GM18861 (cell line): Measurements from ENCODE around the gene C4BPB.

Source experiments
- ATAC-seq: cut with Tn5 transposase; IDR thresholded peaks from one replicate; pipeline ENCODE4 v1.9.1; 2021; ENCODE audit not compliant: unreplicated experiment

The C4BPB gene

DNA sequence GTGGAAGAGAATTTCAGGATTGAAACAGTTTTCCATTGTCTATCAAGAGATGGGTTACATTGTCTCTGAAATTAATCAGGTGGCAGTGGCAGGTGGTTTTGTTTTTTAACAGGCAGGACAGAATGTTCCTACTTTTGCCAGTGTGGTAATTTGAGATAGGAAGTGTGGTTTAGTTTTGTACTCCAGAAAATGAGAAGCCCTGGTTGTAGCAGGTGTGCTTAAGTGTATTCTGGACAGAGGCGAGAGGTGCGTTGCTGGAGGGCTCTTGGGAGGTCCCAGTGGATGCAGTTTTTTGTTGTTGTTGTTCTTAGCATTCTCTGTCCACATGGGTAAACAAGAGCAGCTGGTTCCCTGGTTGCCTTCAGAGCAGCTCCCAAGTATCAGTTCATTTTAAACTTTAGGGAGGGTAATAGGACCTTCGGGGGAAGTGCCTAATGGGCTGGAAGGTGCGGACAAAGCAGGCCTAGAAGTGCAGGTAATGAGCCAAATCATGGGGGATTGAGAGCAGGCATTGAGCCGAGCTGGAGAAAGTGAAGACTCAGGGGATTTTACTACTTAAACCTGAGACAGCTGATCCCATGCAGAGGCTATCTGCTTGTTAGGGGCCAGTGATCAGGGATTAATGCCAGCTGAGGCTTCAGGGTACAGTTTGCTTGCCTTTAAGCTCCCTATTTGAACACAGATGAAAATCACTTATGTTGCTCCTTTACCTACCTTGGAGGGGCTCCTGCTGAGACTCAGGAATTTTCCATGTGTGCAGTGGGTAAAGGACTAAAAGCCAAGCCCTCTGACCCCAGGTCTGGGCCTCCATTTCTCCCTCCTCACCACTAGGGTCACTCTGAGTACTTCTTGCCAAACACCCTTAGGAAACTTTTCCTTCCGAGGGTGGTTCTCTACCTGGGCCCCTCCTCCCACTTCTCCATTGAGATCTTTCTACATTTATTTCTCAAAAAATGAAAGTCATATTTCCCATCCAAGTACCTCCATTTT is 29.5 kb upstream of the C4BPB start:
- ATAC-seq: no peak

DNA sequence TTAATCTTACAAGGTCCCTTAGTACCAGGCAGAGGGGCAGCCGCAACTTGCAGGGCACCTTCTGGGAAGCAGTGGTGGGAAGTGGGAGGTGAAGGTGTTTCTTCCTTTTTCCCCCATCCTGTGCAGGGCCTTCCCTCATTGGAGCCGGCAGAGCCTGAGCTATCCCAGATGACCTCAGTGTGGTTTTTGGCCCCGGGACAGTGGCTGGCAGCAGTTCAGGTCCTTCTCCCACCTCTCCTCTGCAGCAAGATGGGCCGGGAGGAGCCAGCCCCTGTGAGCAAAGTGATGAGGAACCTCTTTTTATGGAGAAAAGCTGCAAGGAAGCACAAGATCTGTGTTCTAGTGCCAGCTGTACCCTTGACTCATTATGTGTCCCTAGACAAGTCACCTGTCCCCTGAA is 28.8 kb upstream of the C4BPB start:
- no peak for ATAC-seq

DNA sequence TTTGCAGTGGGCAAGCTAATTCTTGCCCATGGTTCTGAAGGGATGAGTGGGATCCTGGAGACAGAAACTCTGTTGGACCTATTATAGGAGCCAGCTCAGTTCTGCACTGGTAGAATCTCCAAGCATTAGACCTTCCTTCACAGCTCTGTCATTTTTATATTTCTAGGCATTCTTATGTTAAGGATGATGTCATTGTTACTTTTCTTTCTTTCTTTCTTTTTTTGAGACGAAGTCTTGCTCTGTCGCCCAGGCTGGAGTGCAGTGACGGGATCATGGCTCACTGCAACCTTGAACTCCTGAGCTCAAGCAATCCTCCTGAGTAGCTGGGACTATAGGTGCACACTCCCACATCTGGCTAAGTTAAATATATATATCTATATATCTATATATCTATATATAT is 28.1 kb upstream of the C4BPB start:
- no peak for ATAC-seq

DNA sequence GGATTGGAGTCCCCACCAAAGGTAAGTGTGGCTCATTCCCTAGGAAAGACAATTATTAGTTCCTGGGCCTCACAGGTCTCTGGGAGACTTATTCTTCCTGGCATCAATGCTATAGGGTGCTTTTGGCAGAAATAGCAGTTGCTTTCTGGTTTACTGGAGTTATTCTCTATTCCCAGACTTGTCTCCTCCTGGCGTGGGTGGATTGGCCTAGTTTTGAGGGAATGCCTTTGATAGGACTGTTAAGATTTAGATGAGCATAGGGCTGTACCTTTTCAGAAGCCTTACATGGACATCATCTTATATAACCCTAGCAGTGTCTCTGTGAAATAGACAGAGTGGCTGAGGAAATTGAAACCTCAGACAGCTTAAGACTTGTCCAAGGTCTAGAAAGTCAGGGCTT is 26.6 kb upstream of the C4BPB start:
- ATAC-seq: no peak

DNA sequence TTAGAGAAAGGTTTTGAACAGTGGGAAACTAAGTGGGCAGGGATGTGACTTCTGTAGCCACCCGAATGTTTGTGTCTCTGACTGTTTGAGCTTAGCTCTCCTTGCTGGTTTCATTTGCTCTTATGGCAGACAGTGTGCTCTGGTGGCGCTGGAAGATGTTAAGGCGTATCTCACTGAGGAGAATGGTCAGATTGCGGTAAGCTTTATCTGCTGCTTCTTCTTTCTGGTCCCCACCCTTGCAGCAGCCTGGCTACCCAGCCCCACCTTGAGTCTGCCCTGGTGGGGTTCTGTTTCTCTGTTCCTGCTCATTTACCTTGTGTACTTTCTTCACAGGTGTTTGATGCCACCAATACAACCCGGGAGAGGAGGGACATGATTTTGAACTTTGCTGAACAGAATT is 25.6 kb upstream of the C4BPB start:
- no peak for ATAC-seq

DNA sequence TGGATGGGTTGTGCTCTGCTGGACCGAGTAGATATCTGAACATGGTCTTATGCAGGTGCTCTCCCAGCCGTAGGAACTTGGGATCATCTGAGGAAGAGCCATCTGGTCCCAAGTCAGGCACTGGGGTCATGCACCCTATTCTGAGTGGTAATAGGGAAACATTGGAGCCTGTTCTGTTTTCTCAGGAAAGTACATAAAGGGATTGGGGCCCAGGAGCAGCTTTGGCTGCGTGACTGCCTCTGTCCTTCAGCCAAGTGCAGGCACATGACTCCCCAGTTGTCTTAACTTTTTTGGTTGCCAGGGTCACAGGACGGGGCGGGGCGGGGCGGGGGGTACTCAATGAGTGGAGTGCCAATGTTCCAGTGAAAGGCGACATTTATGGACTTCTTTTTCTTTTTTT is 24.1 kb upstream of the C4BPB start:
- ATAC-seq: no peak

DNA sequence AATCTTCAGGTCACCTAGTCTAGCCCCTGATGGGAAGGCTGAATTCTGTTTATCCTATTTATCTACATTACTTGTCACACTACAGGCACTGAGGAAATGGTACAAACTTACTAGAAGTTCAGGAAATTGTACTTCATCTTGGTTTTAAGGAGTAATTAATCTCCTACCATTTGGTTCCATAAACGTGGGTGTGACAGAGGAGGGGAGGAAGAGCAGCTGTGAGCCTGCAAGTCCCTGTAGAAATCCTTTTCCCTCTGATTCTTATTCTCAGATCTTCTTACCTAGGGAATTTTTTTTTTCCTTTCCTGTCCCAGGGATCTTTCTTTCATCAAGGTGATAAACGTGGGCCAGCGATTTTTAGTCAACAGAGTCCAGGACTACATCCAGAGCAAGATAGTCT is 21.5 kb upstream of the C4BPB start:
- ATAC-seq: no peak

DNA sequence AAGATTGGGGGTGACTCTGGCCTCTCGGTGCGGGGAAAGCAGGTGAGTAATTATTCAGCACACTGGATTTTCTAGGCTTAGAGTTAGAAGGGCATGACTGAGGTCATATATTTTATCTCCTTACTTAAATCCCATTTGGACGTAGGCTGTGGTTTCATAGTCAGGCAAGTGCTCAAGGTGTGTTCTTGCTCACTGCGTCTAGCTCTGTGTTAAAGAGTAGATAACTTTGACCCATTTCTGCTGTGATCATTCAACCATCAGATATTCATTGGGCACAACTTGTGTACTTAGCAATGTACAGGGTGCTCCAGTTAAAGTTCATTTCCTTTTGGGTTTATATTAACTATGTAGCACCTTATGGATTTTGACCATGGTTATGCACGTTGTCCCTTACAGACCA is 21.0 kb upstream of the C4BPB start:
- no peak for ATAC-seq

DNA sequence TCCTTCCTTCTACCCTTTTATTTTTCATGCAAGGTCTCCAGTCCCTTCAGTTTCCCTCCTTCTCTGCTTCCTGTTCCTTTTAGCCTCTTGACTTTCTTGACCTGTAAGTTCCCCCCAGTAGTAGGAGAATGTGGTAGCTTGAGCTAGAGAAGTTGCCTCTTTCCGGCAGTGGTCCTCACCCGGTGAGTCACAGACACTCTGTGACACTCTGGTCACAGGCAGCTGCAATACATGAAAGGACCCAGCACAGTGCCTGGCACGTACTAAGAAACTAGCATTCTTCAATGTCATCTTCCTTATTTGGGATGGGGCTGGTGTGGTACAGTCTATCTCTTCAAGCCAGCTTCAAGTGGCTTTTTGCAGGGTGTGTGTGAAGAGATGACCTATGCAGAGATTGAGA is 19.6 kb upstream of the C4BPB start:
- ATAC-seq: no peak

DNA sequence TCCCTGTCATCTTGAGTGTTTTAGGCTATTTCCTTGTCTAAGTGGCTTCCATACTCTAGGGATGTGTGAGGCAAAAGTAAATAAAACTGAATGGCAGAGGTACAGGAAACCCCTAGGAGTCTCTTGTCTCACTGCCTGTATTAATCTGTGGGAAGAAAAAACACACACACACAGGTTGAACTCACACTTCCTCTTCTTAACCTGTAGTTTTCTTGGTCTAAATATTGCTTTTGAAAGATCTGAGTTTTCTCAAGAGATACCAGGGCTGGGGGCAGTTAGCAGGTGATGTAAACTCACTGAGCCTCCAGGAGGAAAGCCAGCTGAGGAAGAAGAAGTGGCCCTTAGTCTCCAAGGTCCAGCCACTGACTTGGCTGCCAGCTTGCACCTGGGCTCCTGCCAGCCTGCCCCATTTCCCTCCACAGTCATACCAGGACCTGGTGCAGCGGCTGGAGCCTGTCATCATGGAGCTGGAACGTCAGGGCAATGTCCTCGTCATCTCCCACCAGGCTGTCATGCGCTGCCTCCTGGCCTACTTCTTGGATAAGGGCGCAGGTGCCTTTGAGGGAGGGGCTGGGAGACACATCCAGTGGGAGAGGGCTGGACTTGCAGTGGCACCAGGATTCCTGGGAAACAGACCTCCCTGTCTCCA is 18.7 kb upstream of the C4BPB start:
- ATAC-seq: no peak

DNA sequence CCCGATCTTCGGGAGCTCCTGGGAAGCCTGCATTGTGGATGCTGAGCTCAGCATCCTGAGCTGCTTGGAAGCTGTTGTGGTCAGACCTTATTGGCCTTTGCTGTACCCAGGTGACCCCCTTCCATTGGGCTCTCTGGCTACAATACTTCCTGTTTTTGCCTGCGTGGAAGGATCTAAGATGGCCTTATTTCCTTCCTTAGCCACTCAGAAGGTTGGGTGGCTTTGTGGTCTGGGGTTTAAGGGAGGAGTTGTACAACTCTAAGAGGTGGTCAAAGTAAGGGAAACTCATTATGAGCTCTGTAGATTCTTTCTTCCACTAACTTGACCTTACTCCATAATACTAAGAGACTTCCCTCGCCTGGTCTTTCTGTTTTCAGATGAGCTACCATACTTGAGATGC is 17.8 kb upstream of the C4BPB start:
- ATAC-seq: no peak

DNA sequence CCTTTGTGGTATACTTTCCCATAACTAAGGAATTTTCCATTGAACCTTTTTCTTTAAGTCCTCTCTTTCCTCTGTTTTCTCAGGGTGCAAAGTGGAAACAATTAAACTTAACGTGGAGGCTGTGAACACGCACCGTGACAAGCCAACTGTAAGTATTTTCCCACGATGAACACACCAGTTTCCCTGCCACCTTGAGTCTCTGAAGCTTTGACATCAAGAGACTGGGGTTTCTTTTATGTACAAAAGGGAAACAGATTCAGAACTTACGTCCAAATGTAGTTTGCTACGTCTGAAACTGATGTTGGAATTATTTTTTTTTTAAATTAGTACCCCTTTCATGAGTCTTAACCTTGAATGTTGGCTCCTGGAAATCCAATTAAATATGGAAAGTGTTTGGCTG is 17.2 kb upstream of the C4BPB start:
- ATAC-seq: no peak

DNA sequence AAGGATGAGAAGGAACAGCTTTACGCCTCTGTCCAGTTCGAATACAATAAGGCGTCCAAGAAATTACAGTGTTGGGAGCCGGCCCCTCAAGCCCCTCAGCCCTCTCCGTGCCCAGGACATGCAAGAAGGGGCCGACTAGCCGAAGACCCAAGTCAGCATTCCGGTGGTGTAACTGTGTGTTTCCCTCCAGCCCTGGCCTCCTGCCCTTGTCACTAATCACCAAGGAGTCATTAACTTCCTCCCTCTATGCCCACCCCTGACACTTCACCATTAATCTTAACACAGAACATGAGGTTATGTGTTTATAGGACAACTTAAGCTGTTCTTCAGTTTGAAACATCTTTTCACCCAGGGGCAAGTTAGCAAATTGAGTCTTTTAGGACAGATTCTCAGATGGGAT is 16.4 kb upstream of the C4BPB start:
- ATAC-seq: no peak

DNA sequence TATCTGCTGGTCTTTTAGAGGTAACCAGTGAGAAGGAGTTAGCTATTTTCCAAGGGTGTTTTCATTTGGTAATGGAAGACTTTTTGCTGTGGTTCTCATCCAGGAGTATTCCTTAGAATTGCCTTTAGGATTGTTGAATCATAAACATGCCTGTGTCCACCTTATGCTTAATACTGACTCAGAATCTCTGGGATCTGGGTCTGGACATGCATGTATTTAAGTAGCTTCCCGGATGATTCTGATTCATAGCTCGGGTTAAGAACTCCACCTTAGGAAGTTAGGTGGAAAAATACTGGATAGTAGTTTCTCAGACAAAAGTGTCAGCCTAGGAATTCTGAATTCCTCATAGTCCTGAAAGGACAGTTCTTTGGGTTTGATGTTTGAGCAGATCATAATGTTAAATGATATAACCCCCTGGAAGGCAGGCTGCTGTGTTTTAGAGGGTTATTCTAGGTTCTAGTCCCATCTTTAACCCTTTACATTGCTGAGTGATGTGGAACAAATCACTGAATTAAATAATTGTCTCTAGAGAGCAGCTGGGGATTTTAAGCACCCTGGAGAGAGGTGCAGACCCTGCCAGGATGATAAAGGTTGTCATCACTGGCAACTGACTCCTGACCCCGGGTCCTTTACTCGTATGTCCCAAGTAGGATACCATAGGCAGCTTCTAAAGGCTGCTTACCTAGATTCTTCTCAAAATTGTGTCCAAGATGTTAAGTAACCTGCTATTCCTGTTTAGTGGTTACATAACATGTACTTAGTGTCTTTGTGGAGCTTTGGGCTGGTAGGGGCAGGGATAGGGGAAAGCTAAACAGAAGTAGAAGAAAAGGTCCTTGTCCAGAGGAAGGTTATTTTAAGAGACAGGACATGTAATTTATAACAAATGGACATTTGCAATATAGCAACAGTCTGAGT is 14.5 kb upstream of the C4BPB start:
- no peak for ATAC-seq

DNA sequence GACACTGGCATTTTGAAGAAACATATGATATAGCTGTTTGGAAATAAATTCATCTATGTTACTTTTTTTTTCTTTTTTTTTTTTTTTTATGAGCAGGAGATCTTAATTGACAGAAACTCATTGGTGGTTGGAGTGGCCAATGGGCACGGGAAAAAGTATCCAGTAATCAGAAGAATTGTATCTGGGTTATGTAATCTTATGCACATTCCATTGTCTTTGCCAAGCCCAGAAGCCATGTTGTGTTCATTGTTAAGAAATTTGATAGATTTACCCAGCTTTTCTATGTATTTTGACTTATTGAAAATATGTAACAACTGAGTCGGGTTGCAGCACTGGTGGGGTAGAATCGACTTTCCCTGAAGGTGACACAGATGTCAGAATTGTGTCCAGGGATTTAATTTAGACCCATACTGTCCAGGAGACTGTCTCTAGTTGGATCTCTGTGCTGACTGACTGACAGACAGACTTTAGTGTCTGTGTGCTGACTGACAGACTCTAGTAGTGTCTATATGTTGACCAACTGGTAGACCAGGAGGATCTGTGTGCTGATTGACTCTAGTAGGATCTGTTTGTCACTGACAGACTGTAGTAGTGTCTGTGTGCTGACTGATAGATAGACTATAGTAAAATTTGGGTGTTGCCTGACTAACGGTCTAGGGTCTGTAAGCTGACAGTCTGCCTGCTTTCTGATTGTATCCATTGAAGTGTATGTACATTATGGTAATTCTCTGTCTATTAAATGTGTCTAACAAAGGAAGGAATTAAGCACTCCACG is 12.3 kb upstream of the C4BPB start:
- ATAC-seq: no peak

DNA sequence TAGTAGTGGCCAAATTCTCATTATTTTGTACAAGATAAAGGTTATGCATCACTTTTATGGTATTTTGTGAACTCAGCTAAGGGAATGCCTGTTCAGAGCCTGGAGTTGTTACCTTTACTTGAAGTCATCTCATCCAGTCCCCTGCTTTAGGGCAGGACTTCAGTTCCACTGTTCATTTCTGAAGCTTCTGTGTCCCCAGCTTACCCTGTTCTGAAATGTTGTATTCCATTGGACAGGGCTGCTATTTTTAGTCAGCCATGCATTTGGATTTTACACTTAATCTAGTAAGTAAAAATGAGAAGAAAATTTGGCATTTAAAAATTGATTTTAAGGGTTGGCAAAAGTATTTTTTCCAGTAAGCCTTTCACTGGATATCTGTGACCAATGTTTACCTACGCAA is 11.6 kb upstream of the C4BPB start:
- ATAC-seq: no peak

DNA sequence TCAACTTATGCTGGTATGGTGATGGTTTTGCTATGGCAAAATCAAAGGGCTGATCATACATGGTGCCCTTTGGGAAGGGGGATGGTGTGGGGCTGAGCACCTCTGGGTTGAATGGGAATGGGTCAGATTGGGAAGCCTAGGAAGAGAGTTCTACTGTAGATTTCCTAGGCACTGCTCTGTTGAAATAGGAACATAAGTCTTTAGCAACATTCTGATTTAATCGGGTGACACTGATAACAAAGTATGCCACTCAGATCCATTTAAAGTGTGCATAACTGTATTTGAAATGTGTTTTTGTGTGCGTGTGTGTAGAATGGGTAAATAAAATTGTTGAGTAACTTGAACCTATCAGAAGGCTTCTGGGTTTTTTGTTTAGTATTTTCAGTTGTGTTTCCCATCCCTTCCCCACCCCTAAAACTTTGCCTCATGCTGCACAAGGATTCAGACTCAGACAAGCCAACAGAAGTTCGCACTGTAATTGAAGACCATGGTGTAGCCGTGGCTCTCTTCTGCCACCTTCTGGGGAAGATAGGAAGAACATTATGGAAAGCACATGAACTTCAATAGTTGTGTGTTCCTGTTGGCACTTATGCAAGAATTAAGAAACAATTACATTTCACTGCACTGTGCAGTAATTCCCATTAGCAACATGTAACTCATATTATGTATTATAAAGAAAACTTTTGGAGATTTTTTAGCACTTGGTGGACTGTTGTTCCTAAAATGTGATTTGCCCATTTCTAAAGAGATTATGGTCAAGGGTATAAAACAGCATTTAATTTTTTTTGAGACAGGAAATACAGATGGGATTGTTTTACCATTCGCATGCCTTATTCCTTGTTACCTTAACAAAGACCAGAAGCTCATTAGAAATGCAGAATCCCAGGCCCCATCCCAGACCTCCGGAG is 10.9 kb upstream of the C4BPB start:
- ATAC-seq: peak; percentile 57

DNA sequence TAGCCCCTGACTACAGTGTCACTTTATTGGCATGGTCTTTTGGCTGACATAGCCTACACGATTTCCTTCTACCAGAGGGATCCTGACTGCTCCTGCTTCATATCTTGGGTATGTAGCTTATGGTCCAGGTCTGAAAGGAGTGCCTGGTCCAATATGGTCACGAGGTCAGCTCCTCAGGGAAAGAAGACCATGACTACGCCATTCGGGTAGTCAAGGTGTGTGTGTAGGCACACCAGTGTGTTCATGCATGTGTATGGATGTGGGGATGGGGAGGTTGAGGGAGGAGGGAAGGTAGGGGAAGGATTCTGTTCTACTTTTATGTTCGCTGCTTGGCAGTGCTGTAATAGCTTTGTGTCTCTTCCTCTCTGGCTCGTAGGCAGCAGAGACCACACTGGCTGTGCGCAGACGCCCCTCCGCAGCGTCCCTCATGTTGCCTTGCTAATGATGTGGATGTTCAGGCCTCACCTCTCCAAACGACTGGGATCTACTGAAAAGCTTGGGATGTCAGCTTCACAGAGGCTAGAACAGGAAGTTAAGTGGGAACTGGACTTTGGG is 10.0 kb upstream of the C4BPB start:
- ATAC-seq: no peak

DNA sequence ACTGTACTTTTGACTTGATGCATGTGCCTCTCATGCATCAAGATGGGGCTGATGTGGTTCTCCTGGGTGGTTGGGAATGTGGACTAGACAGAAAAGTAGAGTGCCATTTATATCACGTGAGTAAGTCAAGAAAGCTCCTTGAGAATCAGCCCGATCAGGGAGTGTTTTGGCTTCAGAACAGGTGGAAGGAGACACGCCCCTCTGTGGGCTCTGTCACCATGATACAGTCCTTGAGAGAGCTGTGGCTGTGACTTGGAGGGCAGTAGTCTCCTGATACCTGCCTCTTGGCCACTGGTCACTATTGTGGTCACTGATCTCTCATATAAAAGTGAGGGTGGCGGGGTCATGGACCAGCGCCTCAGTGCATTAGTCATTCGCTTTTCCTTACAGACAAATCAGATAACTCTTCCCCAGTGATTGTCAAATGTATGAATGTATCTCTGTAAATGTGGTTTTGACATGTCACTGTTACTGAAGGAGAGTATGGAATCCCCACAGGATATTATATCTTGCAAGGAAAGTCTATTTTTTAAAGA is 8.9 kb upstream of the C4BPB start:
- ATAC-seq: no peak
